Activated T-cell treated with anti-CD3 and anti-CD28 coated beads, Interleukin-2, amount 50 U/mL, for 4 hours (primary cell): ENCODE measurements around the gene SMAD1. TPM values are rescaled to one million over a fixed set of nuclear protein-coding genes. Genes with fewer than 3 reads are reported as not detected.

ENCODE experiments used
- ATAC-seq, 2 donors: fragments of 200-7000 bp; cut with Tn5 transposase; one replicate each; pipeline ENCODE4 v1.10.0; 2021
- DNase-seq: peaks from one replicate; pipeline ENCODE4 v3.0.0-alpha.2; 2020
- H3K27me3 Mint-ChIP-seq: one replicate; pipeline ENCODE4 v1.8.0; 2021; ENCODE audit warnings: low read depth, mixed read lengths
- H3K36me3 Mint-ChIP-seq: one replicate; pipeline ENCODE4 v1.8.0; 2022; ENCODE audit warnings: mixed read lengths; ENCODE audit not compliant: insufficient read depth
- H3K4me1 Mint-ChIP-seq: one replicate; pipeline ENCODE4 v1.8.0; 2021; ENCODE audit warnings: low read depth, mixed read lengths
- H3K4me3 Mint-ChIP-seq: one replicate; pipeline ENCODE4 v1.8.0; 2021; ENCODE audit warnings: mild to moderate bottlenecking, moderate library complexity, mixed read lengths
- H3K9me3 Mint-ChIP-seq: one replicate; pipeline ENCODE4 v1.8.0; 2021; ENCODE audit warnings: mixed read lengths
- total RNA-seq, 3 donors: library from RNA; stranded (reverse); gene quantifications; one replicate each; pipeline ENCODE4 v1.2.1, GENCODE V29; 2021

The SMAD1 gene
- 1 to 10 TPM; 1.9 to 2.4 (median 2.3) TPM for total RNA-seq

GRCh38 chr4:145481164-145481941 lies at the start of gene SMAD1:
TSS of gene SMAD1 (plus strand) at chr4:145481853. CDS start at chr4:145514614, 32,761 bp downstream.
- Mint-ChIP-seq H3K4me1 (peaks cover 10% of the 10 kb centered on the region), H3K36me3 (no peaks in the 10 kb centered on the region), H3K9me3 (peaks cover 4% of the 10 kb centered on the region), H3K4me3 (peak within 1 kb of the TSS; percentile 86), H3K27me3 (peaks cover 47% of the 10 kb centered on the region)
- DNase-seq (peak; percentile 15), ATAC-seq (peak; percentile 58 to 62)

DNA sequence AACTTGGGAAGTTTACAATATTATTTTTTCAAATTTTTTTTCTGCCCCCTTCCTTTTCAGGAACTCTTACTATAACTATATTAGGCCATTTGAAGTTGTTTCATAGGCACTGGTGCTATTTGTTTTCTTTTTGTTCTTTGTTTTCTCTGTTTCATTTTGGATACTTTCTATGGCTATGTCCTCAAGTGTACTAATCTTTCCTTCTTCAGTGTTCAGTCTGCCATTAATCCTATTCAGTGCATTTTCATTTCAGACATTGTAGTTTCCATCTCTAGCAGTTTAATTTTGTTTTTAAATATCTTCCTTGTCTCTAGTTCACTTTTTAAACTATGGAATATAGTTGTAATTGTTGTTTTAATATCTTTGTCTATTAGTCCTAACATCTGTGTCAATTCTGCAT lies 48.0 kb upstream of the SMAD1 start:
- H3K27me3 Mint-ChIP-seq = peaks cover 15% of the 10 kb centered on the region
- H3K4me3 Mint-ChIP-seq = no peak overlapping the region
- DNase-seq (no peak), ATAC-seq (no peak)
- H3K9me3 Mint-ChIP-seq = peaks cover 13% of the 10 kb centered on the region
- H3K36me3 Mint-ChIP-seq = no peaks in the 10 kb centered on the region
- no peaks in the 10 kb centered on the region for H3K4me1 Mint-ChIP-seq

DNA sequence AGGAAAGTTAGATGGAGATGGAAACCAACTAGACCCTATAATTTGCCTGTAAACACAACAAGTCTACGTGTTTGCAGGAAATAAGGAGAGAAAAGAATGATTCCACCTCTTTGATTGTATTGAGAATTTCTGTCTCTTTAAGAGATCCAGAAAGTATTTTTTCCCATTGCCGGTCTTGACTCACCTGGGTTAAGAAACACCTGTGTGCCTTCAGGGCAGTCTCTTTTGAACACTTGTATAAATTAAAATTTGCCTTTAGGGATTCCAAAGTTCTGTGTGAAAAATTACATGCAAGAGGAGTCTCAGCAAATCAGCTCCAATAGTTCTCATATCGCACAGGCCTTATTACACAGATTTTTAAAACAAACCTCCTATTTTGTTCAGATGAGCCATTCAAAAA lies 46.0 kb upstream of the SMAD1 start:
- ATAC-seq (no peak), DNase-seq (no peak)
- Mint-ChIP-seq H3K27me3 (peaks cover 13% of the 10 kb centered on the region), H3K36me3 (no peaks in the 10 kb centered on the region), H3K4me3 (no peak overlapping the region), H3K4me1 (no peaks in the 10 kb centered on the region), H3K9me3 (peaks cover 13% of the 10 kb centered on the region)

GRCh38 chr4:145436114-145436513 lies 45.5 kb upstream of the SMAD1 start:
- Mint-ChIP-seq H3K27me3 (peaks cover 13% of the 10 kb centered on the region), H3K36me3 (no peaks in the 10 kb centered on the region), H3K9me3 (peaks cover 13% of the 10 kb centered on the region), H3K4me3 (no peak overlapping the region), H3K4me1 (no peaks in the 10 kb centered on the region)
- DNase-seq = no peak
- ATAC-seq = no peak

DNA sequence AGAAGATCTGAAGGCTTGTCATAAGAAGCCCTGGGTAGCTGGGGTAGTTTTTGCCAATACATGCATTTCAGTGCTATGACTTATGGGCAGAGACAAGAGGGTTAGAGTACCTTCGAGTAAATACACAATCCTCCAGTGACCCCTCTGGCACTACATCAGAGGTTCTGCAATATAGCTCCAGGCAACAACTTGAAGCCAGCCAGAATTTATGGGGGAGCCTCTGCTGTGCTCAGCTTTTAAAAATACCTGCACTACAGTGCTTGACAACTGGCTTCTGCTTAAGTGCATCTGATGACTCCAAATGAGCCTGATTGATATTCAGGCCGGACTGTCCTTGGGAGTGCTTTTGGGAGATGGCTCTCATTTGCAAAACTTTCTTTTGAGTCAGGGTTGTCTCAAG lies 44.9 kb upstream of the SMAD1 start:
- Mint-ChIP-seq H3K4me1 (no peaks in the 10 kb centered on the region), H3K27me3 (peaks cover 16% of the 10 kb centered on the region), H3K9me3 (peaks cover 13% of the 10 kb centered on the region), H3K4me3 (no peak overlapping the region), H3K36me3 (no peaks in the 10 kb centered on the region)
- ATAC-seq (no peak), DNase-seq (no peak)

DNA sequence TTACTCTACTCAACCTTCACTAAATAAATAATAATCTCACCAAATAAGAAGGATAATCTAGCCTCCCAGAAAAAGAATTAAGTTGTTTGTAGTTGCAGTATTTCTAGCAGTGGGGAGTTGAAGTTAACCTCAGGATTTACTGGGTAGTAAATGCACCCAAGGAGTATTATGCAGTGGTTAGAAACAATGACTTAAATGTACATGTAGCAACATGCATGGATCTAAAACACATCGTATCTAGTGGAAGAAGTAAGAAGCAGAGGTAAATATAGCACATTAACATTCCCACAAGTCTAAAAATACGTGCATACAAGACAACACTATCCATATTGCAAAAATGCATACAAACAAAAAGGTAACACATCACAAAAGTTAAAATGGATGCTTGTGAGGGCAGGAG lies 44.2 kb upstream of the SMAD1 start:
- H3K4me3 Mint-ChIP-seq = no peak overlapping the region
- no peak for ATAC-seq
- no peaks in the 10 kb centered on the region for H3K36me3 Mint-ChIP-seq

GRCh38 chr4:145438298-145438697 lies 43.4 kb upstream of the SMAD1 start:
- Mint-ChIP-seq H3K9me3 (peaks cover 13% of the 10 kb centered on the region), H3K4me3 (no peak overlapping the region), H3K36me3 (no peaks in the 10 kb centered on the region), H3K4me1 (no peaks in the 10 kb centered on the region), H3K27me3 (peaks cover 9% of the 10 kb centered on the region)
- no peak for ATAC-seq
- no peak for DNase-seq

More for the DNA sequence above, 44.2 kb upstream of the SMAD1 start:
- DNase-seq = no peak
- H3K9me3 Mint-ChIP-seq = peaks cover 13% of the 10 kb centered on the region
- H3K27me3 Mint-ChIP-seq = peaks cover 14% of the 10 kb centered on the region
- no peaks in the 10 kb centered on the region for H3K4me1 Mint-ChIP-seq

DNA sequence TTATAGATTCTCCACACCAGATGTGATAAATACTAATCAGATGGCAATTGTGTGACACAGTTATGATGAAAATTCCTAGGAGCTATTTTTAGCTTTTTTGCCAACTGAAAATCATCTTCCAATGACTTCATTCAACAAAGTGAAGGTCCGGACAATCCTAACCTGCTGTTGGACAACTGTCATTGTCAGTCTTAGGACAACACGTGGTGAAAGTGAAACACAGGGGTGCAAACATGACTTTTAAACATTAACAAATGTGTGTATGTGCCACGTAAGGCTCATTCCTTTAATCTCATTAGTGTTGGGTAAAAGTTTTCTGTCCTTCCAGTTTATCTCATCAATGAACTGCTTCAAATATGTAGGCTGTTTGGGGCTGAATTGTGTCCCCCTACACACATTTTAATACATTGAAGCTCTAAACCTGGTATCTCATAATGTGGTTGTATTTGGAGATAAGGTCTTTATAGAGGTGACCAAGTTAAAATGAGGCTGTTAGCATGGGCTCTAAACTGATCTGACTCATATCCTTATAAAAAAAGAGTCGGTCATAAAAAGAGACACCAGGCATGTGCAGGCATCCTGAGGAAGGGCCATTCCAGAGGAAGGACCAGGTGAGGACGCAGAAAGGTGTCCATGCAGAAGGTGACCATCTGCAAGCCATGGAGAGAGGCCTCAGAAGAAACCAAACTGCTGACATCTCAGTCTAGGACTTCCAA lies 41.2 kb upstream of the SMAD1 start:
- Mint-ChIP-seq H3K4me3 (no peak overlapping the region), H3K27me3 (peaks cover 6% of the 10 kb centered on the region), H3K9me3 (no peaks in the 10 kb centered on the region)

DNA sequence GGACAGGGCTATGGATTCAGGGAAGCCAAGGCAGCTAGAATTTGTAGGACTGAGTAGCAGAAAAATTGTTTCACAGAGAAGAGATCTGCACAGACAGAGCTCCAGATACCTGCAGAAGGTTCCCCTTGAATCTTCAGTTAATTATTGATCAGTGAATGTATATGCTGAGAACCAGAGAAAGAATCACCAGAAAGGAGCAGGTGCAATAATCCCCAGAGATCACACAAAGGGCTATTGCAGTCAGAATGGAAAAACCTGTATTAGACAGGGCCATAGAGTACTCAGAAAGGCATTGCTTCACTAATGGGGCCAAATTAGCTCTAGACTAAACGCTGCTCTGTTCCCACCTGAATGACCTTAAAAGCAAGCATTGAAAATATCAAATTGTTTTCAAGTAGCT lies 35.5 kb upstream of the SMAD1 start:
- peaks cover 6% of the 10 kb centered on the region for H3K27me3 Mint-ChIP-seq
- DNase-seq (no peak), ATAC-seq (no peak)
- no peaks in the 10 kb centered on the region for H3K9me3 Mint-ChIP-seq
- H3K4me3 Mint-ChIP-seq = no peak overlapping the region
- no peaks in the 10 kb centered on the region for H3K36me3 Mint-ChIP-seq
- no peaks in the 10 kb centered on the region for H3K4me1 Mint-ChIP-seq

More for the DNA sequence above, 41.2 kb upstream of the SMAD1 start:
- no peak for ATAC-seq
- H3K36me3 Mint-ChIP-seq = no peaks in the 10 kb centered on the region
- no peaks in the 10 kb centered on the region for H3K4me1 Mint-ChIP-seq
- DNase-seq = no peak

DNA sequence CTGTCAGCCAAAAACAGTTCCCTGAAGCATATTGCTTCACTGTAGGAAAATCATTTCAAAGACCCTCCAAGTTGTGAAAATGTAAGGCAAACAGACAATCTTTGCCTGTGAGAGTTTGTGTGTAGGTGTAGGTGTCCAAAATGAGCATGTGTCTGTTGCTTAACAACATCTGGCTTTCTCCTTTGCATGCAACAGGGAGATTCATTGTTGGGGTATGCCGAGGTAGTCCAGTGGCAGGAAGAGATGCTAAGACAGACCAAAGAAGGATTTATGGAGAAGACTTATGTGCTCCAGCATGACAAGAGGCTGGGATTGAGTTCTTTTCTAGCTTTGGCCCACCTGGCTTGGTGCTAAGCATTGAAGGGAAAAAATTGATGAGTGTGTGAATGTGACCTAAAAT lies 29.8 kb upstream of the SMAD1 start:
- Mint-ChIP-seq H3K27me3 (peaks cover 9% of the 10 kb centered on the region), H3K4me3 (no peak overlapping the region), H3K9me3 (no peaks in the 10 kb centered on the region), H3K36me3 (no peaks in the 10 kb centered on the region), H3K4me1 (no peaks in the 10 kb centered on the region)
- ATAC-seq (no peak), DNase-seq (no peak)

GRCh38 chr4:145452447-145453162 lies 29.0 kb upstream of the SMAD1 start:
- ATAC-seq (no peak), DNase-seq (no peak)
- no peaks in the 10 kb centered on the region for H3K36me3 Mint-ChIP-seq
- no peak overlapping the region for H3K4me3 Mint-ChIP-seq
- no peaks in the 10 kb centered on the region for H3K9me3 Mint-ChIP-seq
- H3K27me3 Mint-ChIP-seq = peaks cover 9% of the 10 kb centered on the region
- no peaks in the 10 kb centered on the region for H3K4me1 Mint-ChIP-seq

DNA sequence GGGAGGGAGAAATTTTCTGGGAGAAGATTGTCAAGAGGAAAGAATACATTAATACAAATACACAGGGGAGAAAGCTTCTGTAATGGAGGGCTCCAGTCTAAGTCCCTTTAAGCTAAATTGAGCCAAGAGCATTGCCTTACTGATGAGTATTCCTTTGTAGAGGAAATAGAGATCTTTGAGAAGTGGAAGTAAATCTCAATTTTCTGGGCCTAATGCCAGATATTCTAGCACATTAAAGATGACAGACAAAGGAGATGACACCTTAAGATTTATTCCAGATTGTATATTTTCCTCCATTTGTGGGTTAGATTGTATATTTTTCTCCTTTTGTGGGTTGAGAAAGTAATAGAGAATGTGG lies 28.5 kb upstream of the SMAD1 start:
- Mint-ChIP-seq H3K27me3 (peaks cover 9% of the 10 kb centered on the region), H3K36me3 (no peaks in the 10 kb centered on the region), H3K9me3 (no peaks in the 10 kb centered on the region), H3K4me3 (no peak overlapping the region), H3K4me1 (no peaks in the 10 kb centered on the region)
- no peak for DNase-seq
- no peak for ATAC-seq

DNA sequence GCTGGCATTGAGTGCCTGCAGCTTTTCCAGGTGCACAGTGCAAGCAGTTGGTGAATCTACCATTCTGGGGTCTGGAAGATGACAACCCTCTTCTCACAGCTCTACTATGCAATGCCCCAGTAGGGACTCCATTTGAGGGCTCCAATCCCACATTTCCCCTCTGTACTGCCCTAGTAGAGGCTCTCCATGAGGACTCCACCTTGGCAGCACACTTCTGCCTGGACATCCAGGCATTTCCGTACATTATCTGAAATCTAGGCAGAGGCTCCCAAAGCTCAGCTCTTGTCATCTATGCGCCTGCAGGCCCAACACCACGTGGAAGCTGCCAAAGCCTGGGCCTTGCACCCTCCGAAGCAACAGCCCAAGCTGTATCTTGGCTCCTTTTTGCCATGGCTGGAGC lies 8.4 kb upstream of the SMAD1 start:
- H3K9me3 Mint-ChIP-seq = peaks cover 6% of the 10 kb centered on the region
- ATAC-seq (no peak), DNase-seq (no peak)
- H3K4me1 Mint-ChIP-seq = no peaks in the 10 kb centered on the region
- H3K4me3 Mint-ChIP-seq = no peak overlapping the region
- peaks cover 13% of the 10 kb centered on the region for H3K27me3 Mint-ChIP-seq
- H3K36me3 Mint-ChIP-seq = no peaks in the 10 kb centered on the region

DNA sequence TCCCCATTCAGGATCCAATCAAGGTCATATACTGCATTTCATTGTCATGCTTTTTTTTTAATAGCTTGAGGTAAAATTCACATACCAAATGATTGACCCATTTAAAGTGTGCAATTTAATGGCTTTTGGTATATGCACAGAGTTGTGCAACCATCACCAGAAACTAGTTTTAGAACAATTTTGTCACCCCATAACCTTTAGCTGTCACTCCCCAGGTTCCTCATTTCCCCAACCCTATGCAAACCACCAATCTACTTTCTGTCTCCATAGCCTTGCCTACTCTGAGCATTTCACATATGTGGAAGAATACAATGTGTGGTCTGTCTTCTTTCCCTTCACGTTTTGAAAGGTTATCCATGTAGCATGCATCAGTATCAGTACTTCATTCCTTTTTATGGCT lies 1.4 kb upstream of the SMAD1 start:
- DNase-seq (no peak), ATAC-seq (no peak)
- Mint-ChIP-seq H3K4me3 (peak overlapping the region; percentile 86), H3K4me1 (peaks cover 10% of the 10 kb centered on the region), H3K27me3 (peaks cover 41% of the 10 kb centered on the region), H3K9me3 (peaks cover 4% of the 10 kb centered on the region), H3K36me3 (no peaks in the 10 kb centered on the region)

DNA sequence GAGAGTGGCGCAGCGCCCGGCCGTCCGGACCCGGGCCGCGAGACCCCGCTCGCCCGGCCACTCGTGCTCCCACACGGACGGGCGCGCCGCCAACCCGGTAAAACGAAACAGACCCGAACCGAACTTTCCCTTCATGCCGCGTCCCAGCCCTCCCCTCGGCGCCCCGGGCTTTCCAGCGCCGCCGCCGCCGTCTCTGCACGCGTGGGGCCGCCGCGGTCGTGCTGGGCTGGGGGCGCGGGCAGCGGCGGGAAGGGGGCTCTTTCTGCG lies 222 bp downstream of the SMAD1 start:
- Mint-ChIP-seq H3K4me3 (peak overlapping the region; percentile 72), H3K4me1 (peaks cover 12% of the 10 kb centered on the region), H3K36me3 (no peaks in the 10 kb centered on the region), H3K27me3 (peaks cover 43% of the 10 kb centered on the region), H3K9me3 (peaks cover 4% of the 10 kb centered on the region)
- ATAC-seq (peak; percentile 32 to 35), DNase-seq (no peak)
